ENCODE data around the gene MSRB1.

The MSRB1 gene

GRCh38 chr16:1895949-1896675, 46.9 kb downstream of the MSRB1 start:
- no peak for DNase-seq

- DNase-seq: no peak
These were observed 47.9 kb downstream of the MSRB1 start for GRCh38 chr16:1895068-1895467.

- no peak for DNase-seq
These were observed 52.3 kb downstream of the MSRB1 start for GRCh38 chr16:1890708-1891050.

- no peak for DNase-seq
These were observed 52.8 kb downstream of the MSRB1 start for GRCh38 chr16:1890024-1890707.
